H1 (cell line): ENCODE measurements around the gene TRAK1. TPM values are rescaled to one million over a fixed set of nuclear protein-coding genes. Genes with fewer than 3 reads are reported as not detected.
A peak's percentile ranks its signal among the peaks of the same experiment; 100 is the strongest.

ENCODE experiments used
- CTCF ChIA-PET: fragments of 300-600 bp; sonication (Branson Sonifier 250); formaldehyde crosslinking; loops from one replicate; lab custom pipeline; 2021; ENCODE audit not compliant: partially characterized antibody; lab: Charles Lee
- POLR2A ChIA-PET: fragments of 300-600 bp; sonication (Branson Sonifier 250); formaldehyde crosslinking; loops from one replicate; lab custom pipeline; 2021; ENCODE audit warnings: inconsistent platforms; ENCODE audit not compliant: partially characterized antibody; lab: Charles Lee
- DNase-seq, 2 experiments: peaks; one replicate each; pipeline versions ENCODE4 v3.0.0 to v3.0.0-alpha.2; 2010 to 2022; ENCODE audit warnings: low spot score in 2 of 2, low read depth in 1 of 2, mixed read lengths in 1 of 2
- FAIRE-seq: peaks from 2 replicates; lab custom pipeline; 2011; peaks lifted over from hg19 to GRCh38; lab: Jason Lieb, UNC
- H2AFZ ChIP-seq: 2 replicates; pipeline ENCODE4 v1.8.1; 2012; ENCODE audit warnings: low read length, inconsistent platforms
- H2AK5ac ChIP-seq: 2 replicates; pipeline ENCODE4 v1.6.1; 2013; ENCODE audit warnings: low read depth, low read length
- H2BK120ac ChIP-seq: replicated peaks from 2 replicates; pipeline ENCODE3; 2013; ENCODE audit warnings: low read depth, low read length, inconsistent platforms
- H2BK12ac ChIP-seq: 2 replicates; pipeline ENCODE4 v1.6.1; 2013; ENCODE audit warnings: low read depth, low read length
- H2BK15ac ChIP-seq: 2 replicates; pipeline ENCODE4 v1.6.1; 2013; ENCODE audit warnings: low read length
- H2BK20ac ChIP-seq: 2 replicates; pipeline ENCODE4 v1.6.1; 2013; ENCODE audit warnings: low read length
- H2BK5ac ChIP-seq: 2 replicates; pipeline ENCODE4 v1.6.1; 2013; ENCODE audit warnings: low read depth, low read length
- H3K14ac ChIP-seq: 2 replicates; pipeline ENCODE4 v1.6.1; 2013; ENCODE audit warnings: inconsistent platforms; ENCODE audit not compliant: insufficient read length
- H3K18ac ChIP-seq: 2 replicates; pipeline ENCODE4 v1.6.1; 2013; ENCODE audit warnings: low read length; ENCODE audit errors: extremely low read depth
- H3K23ac ChIP-seq: 2 replicates; pipeline ENCODE4 v1.6.1; 2013; ENCODE audit warnings: inconsistent platforms; ENCODE audit not compliant: insufficient read length
- H3K23me2 ChIP-seq: 2 replicates; pipeline ENCODE4 v1.6.1; 2013; ENCODE audit warnings: low read depth, low read length
- H3K27ac ChIP-seq: 2 replicates; pipeline ENCODE4 v1.6.1; 2011; ENCODE audit warnings: low read depth, low read length, inconsistent platforms
- H3K27me3 ChIP-seq, 4 experiments: replicated peaks in 1 of 4; 1 replicate in 1 of 4; 2 replicates in 3 of 4; pipeline versions ENCODE4 v1.6.1 to v1.8.1; 2011 to 2013; ENCODE audit warnings: low read length in 3 of 4, mild to moderate bottlenecking in 3 of 4, inconsistent platforms in 2 of 4, mixed read lengths in 2 of 4, moderate library complexity in 1 of 4; ENCODE audit not compliant: control insufficient read depth in 3 of 4, insufficient read depth in 3 of 4; ENCODE audit errors: extremely low read depth in 1 of 4
- H3K36me3 ChIP-seq, 4 experiments: 2 replicates each; pipeline versions ENCODE4 v1.6.1 to v1.8.1; 2011 to 2013; ENCODE audit warnings: mild to moderate bottlenecking in 4 of 4, low read length in 3 of 4, moderate library complexity in 2 of 4, control low read depth in 1 of 4, inconsistent platforms in 1 of 4; ENCODE audit not compliant: insufficient read depth in 4 of 4, control insufficient read depth in 2 of 4
- H3K4ac ChIP-seq: replicated peaks from 2 replicates; pipeline ENCODE3; 2013; ENCODE audit warnings: low read length, low read depth, mixed read lengths, inconsistent platforms; ENCODE audit not compliant: insufficient read length
- H3K4me1 ChIP-seq, 4 experiments: replicated peaks in 1 of 4; 1 replicate in 1 of 4; 2 replicates in 3 of 4; pipeline versions ENCODE4 v1.6.1 to v1.8.1; 2011 to 2013; ENCODE audit warnings: low read length in 3 of 4, inconsistent platforms in 2 of 4, mixed read lengths in 1 of 4; ENCODE audit not compliant: insufficient read depth in 4 of 4, control insufficient read depth in 3 of 4
- H3K4me2 ChIP-seq, 2 experiments: 2 replicates each; pipeline versions ENCODE4 v1.6.1 to v1.8.1; 2011 to 2013; ENCODE audit warnings: low read depth in 2 of 2, low read length in 2 of 2, control low read depth in 1 of 2, inconsistent platforms in 1 of 2, mild to moderate bottlenecking in 1 of 2; ENCODE audit not compliant: insufficient read depth in 1 of 2
- H3K4me3 ChIP-seq, 4 experiments: fragments of 200-600, 300-600 bp in 1 of 4; sonication (generic), shearing (Covaris generic), sonication (Bioruptor Twin) in 1 of 4; 2 replicates each; pipeline versions ENCODE4 v1.5.1 to v1.8.1; 2011 to 2016; ENCODE audit warnings: low read length in 4 of 4, low read depth in 3 of 4, control low read depth in 2 of 4, inconsistent platforms in 2 of 4, mild to moderate bottlenecking in 2 of 4, mixed read lengths in 1 of 4, moderate library complexity in 1 of 4; ENCODE audit not compliant: insufficient read depth in 2 of 4; ENCODE audit errors: extremely low read depth in 1 of 4
- H3K56ac ChIP-seq: replicated peaks from 2 replicates; pipeline ENCODE3; 2013; ENCODE audit warnings: low read depth, mild to moderate bottlenecking, mixed read lengths, low read length, inconsistent platforms; ENCODE audit not compliant: insufficient read length
- H3K79me1 ChIP-seq: 2 replicates; pipeline ENCODE4 v1.6.1; 2013; ENCODE audit warnings: low read depth, low read length, control low read depth
- H3K79me2 ChIP-seq, 2 experiments: 2 replicates each; pipeline versions ENCODE4 v1.6.1 to v1.8.1; 2012 to 2013; ENCODE audit warnings: low read length in 2 of 2, mild to moderate bottlenecking in 2 of 2, inconsistent platforms in 1 of 2; ENCODE audit not compliant: insufficient read depth in 2 of 2, control insufficient read depth in 1 of 2
- H3K9ac ChIP-seq, 4 experiments: replicated peaks in 1 of 4; 1 replicate in 1 of 4; 2 replicates in 3 of 4; pipeline versions ENCODE4 v1.6.1 to v1.8.1; 2011 to 2013; ENCODE audit warnings: low read depth in 3 of 4, low read length in 3 of 4, control low read depth in 2 of 4, mild to moderate bottlenecking in 2 of 4, moderate library complexity in 2 of 4, inconsistent platforms in 1 of 4; ENCODE audit errors: extremely low read depth in 1 of 4
- H3K9me3 ChIP-seq, 2 experiments: 2 replicates each; pipeline versions ENCODE4 v1.6.1 to v1.8.1; 2012 to 2013; ENCODE audit warnings: mild to moderate bottlenecking in 2 of 2, moderate library complexity in 2 of 2, control low read depth in 1 of 2, inconsistent platforms in 1 of 2, low read depth in 1 of 2, low read length in 1 of 2, mixed read lengths in 1 of 2; ENCODE audit not compliant: insufficient read depth in 2 of 2
- H4K20me1 ChIP-seq, 2 experiments: replicated peaks in 1 of 2; 2 replicates each; pipeline versions ENCODE3 to v1.8.1; 2011 to 2013; ENCODE audit warnings: inconsistent platforms in 2 of 2, low read length in 2 of 2, mild to moderate bottlenecking in 1 of 2; ENCODE audit not compliant: insufficient read depth in 2 of 2, control insufficient read depth in 1 of 2
- H4K5ac ChIP-seq: 2 replicates; pipeline ENCODE4 v1.6.1; 2013; ENCODE audit warnings: low read length, low read depth, mixed read lengths, inconsistent platforms; ENCODE audit not compliant: insufficient read length
- H4K8ac ChIP-seq: 2 replicates; pipeline ENCODE4 v1.8.0; 2013; ENCODE audit warnings: mild to moderate bottlenecking, moderate library complexity, low read length, inconsistent platforms; ENCODE audit not compliant: insufficient read depth; ENCODE audit errors: extremely low read depth
- H4K91ac ChIP-seq: replicated peaks from 2 replicates; pipeline ENCODE3; 2013; ENCODE audit warnings: low read length, mixed read lengths, inconsistent platforms; ENCODE audit not compliant: insufficient read length
- ASH2L ChIP-seq: fragments of 200-600, 300-600 bp; sonication (generic); IDR thresholded peaks from one replicate; pipeline ENCODE4 v1.7.1; 2017; ENCODE audit warnings: low read length
- BACH1 ChIP-seq: IDR thresholded peaks from 2 replicates; pipeline ENCODE4 v1.6.1; 2012; ENCODE audit warnings: low read length, improper control_type of control experiment
- CTBP2 ChIP-seq: IDR thresholded peaks from 2 replicates; pipeline ENCODE4 v1.7.0; 2011; ENCODE audit warnings: borderline replicate concordance, mild to moderate bottlenecking, moderate library complexity, mixed read lengths, low read length; ENCODE audit not compliant: insufficient read depth, insufficient read length
- HDAC6 ChIP-seq: IDR thresholded peaks from one replicate; pipeline ENCODE4 v1.7.1; 2012; ENCODE audit warnings: low read depth, mild to moderate bottlenecking, inconsistent platforms, low read length, moderate library complexity
- KDM5A ChIP-seq: fragments of 200-600 bp; IDR thresholded peaks from 2 replicates; pipeline ENCODE4 v1.7.1; 2012; ENCODE audit warnings: mild to moderate bottlenecking, low read length, inconsistent platforms, mixed read lengths
- NANOG ChIP-seq: IDR thresholded peaks from 2 replicates; pipeline ENCODE4 v1.6.1; 2011; ENCODE audit warnings: low read length, low read depth, mild to moderate bottlenecking, inconsistent platforms; ENCODE audit not compliant: insufficient read depth, poor library complexity, severe bottlenecking
- PHF8 ChIP-seq: fragments of 200-600 bp; sonication (generic); conservative IDR thresholded peaks from 2 replicates; pipeline ENCODE4 v1.7.1; 2012; ENCODE audit warnings: low read depth, mild to moderate bottlenecking, inconsistent platforms, low read length, moderate library complexity
- RFX5 ChIP-seq: IDR thresholded peaks from 2 replicates; pipeline ENCODE4 v1.6.1; 2011; ENCODE audit warnings: low read depth, low read length, improper control_type of control experiment, borderline replicate concordance
- TEAD4 ChIP-seq: IDR thresholded peaks from 2 replicates; pipeline ENCODE4 v1.6.1; 2012; ENCODE audit warnings: low read depth, low read length, inconsistent platforms, mixed read lengths
- WGBS, 2 experiments: shearing (Covaris generic) in 1 of 2; methylation state at CpG; one replicate each; pipeline versions ENCODE4 v1.1.6 to v1.1.7; 2013 to 2015; ENCODE audit warnings: low lambda C conversion rate in 2 of 2, mixed read lengths in 2 of 2, inconsistent platforms in 1 of 2, low coverage in 1 of 2, missing lambda C conversion rate in 1 of 2; ENCODE audit not compliant: insufficient replicate concordance in 2 of 2, insufficient coverage in 1 of 2, insufficient read length in 1 of 2; ENCODE audit errors: extremely low coverage in 1 of 2, missing lambda C conversion rate in 1 of 2; 5-methylcytosine and 5-hydroxymethylcytosine counted together
- polyA plus RNA-seq, 7 experiments: library from polyadenylated mRNA; depleted of rRNA in 3 of 7; stranded (reverse) in 5 of 7; unstranded in 2 of 7; fragments of >200 nt in 5 of 7; fragments of 200-250 nt in 2 of 7; gene quantifications; 1 replicate in 5 of 7; 2 replicates in 1 of 7; 4 replicates in 1 of 7; pipeline versions ENCODE4 v1.2.1 to v1.2.3, GENCODE V29; 2011 to 2013; ENCODE audit warnings: missing spikeins in 2 of 7, mixed read lengths in 2 of 7
- total RNA-seq: library from RNA; stranded (reverse); fragmentation: NEBNext Ultra II Directional; extraction: Animal tissue kit (Norgen Biotek cat#: 25700); gene quantifications from 2 replicates; pipeline ENCODE4 v1.2.1, GENCODE V29; 2021

TRAK1 gene
- total and polyA plus RNA-seq, 2 of the 8 experiments (the other 6 are each of a cell fraction or from before 2014, with no cell fraction given): 21.3 to 32.7 TPM

DNA sequence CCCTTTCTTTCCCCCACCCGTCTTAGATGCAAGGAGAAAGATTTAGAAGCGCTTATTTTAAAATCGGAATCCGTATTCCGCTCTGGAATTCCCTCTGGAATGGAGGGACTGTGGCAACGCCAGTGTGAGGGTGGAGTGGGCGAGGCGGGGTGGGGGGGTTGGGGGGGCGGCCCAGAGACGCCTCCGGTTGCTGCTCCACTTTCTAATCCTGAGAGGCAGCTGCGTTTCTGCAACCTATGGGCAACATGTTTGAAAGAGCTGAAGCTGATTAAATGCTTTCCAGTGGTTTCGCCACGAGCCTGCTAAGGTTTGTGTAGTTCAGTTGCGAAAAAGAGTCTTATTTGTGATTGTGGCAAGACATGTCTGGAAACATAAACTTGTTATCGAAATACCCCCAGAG lies 174.9 kb downstream of the TRAK1 start, which contains the start of gene CCK:
Gene CCK, minus strand, starts transcription at position 101 of the 400 bp plus-strand sequence. CDS start 2,555 bp downstream, outside the sequence.
- peak within 1 kb of the TSS; percentile 6; the same call in 1 of the 2 replicates for H4K8ac ChIP-seq
- no peak within 1 kb of the TSS for H3K4me2 ChIP-seq
- H2BK20ac ChIP-seq: no peak within 1 kb of the TSS
- H2AK5ac ChIP-seq: no peak within 1 kb of the TSS
- H3K9ac ChIP-seq: no peak within 1 kb of the TSS
- no peak within 1 kb of the TSS for H3K27ac ChIP-seq
- H4K20me1 ChIP-seq: no peaks in the 10 kb centered on the region
- H3K23ac ChIP-seq: no peak within 1 kb of the TSS
- H4K5ac ChIP-seq: no peak within 1 kb of the TSS
- peaks cover 0 to 4% of the 10 kb centered on the region in 2 experiments; a peak in 2 of 4 replicates for H3K9me3 ChIP-seq
- no peak within 1 kb of the TSS for H3K56ac ChIP-seq
- H3K4me3 ChIP-seq: no peak within 1 kb of the TSS
- H3K36me3 ChIP-seq: no peaks in the 10 kb centered on the region
- H3K4me1 ChIP-seq: peaks cover 0 to 9% (median 1%) of the 10 kb centered on the region in 4 experiments; a peak in 5 of 7 replicates
- WGBS, 2 experiments: 88% methylated on average over 8 of the region's 16 CpGs; no CpG with 5 or more reads in 1 of the 2 experiments
- TF ChIP-seq BACH1 (no peak), PHF8 (no peak), CTBP2 (no peak), KDM5A (no peak), NANOG (no peak), ASH2L (no peak), RFX5 (no peak), TEAD4 (no peak), HDAC6 (no peak)
- H3K23me2 ChIP-seq: peaks cover 4% of the 10 kb centered on the region
- POLR2A ChIA-PET: interaction anchor here (0.7 kb wide), 1 partner anchor 342 kb away, joined by 3 read pairs; no protein-coding TSS in a partner anchor
- H2BK12ac ChIP-seq: no peak within 1 kb of the TSS
- H3K79me2 ChIP-seq: no peaks in the 10 kb centered on the region
- H3K4ac ChIP-seq: no peak within 1 kb of the TSS
- no peak within 1 kb of the TSS for H3K14ac ChIP-seq
- H3K18ac ChIP-seq: no peak within 1 kb of the TSS; the same call in 1 of the 2 replicates
- DNase-seq (no peak), FAIRE-seq (no peak)
- no peaks in the 10 kb centered on the region for H3K79me1 ChIP-seq
- no peak within 1 kb of the TSS for H2BK120ac ChIP-seq
- H4K91ac ChIP-seq: no peak within 1 kb of the TSS
- H3K27me3 ChIP-seq: peaks cover 2 to 31% (median 30%) of the 10 kb centered on the region in 4 experiments
- H2BK5ac ChIP-seq: no peak within 1 kb of the TSS
- CTCF ChIA-PET: interaction anchor here (2.8 kb wide), 1 partner anchor 18 kb away, joined by 14 read pairs; no protein-coding TSS in a partner anchor
- H2BK15ac ChIP-seq: no peak within 1 kb of the TSS
- H2AFZ ChIP-seq: no peak within 1 kb of the TSS; the same call in 1 of the 2 replicates
